Uterus (tissue), 4 donors: ENCODE data around the gene LMOD3. TPM values are rescaled to one million over a fixed set of nuclear protein-coding genes. Genes with fewer than 3 reads are reported as not detected.
A peak's percentile ranks its signal among the peaks of the same experiment; 100 is the strongest.

Experiments
- DNase-seq, 2 donors: peaks; one replicate each; pipeline ENCODE4 v3.0.0-alpha.2; 2019 to 2020
- H3K27ac ChIP-seq, 2 donors: fragments of 200-600 bp; sonication (generic); 1 replicate in 1 of 2; 2 replicates in 1 of 2; pipeline ENCODE4 v1.5.1; 2016 to 2018
- H3K27me3 ChIP-seq, 2 donors: fragments of 200-600 bp; sonication (generic); one replicate each; pipeline ENCODE4 v1.5.1; 2018 to 2019; ENCODE audit warnings: control low read depth in 1 of 2
- H3K36me3 ChIP-seq, 2 donors: fragments of 200-600 bp; sonication (generic); one replicate each; pipeline ENCODE4 v1.5.1; 2019; ENCODE audit warnings: control low read depth in 1 of 2
- H3K4me1 ChIP-seq, 2 donors: fragments of 200-600 bp; sonication (generic); one replicate each; pipeline ENCODE4 v1.5.1; 2018 to 2019; ENCODE audit warnings: control low read depth in 1 of 2
- H3K4me3 ChIP-seq, 2 donors: fragments of 200-600 bp; sonication (generic); 1 replicate in 1 of 2; 2 replicates in 1 of 2; pipeline ENCODE4 v1.5.1; 2018 to 2019; ENCODE audit warnings: mild to moderate bottlenecking in 1 of 2
- H3K9me3 ChIP-seq, 2 donors: fragments of 200-600 bp; sonication (generic); one replicate each; pipeline ENCODE4 v1.5.1; 2019; ENCODE audit warnings: control low read depth in 1 of 2
- CTCF ChIP-seq, 4 experiments: fragments of 200-600 bp in 2 of 4; fragments of 450-650 bp in 2 of 4; sonication (generic) in 2 of 4; IDR thresholded peaks; one replicate each; pipeline ENCODE4 v1.5.1; 2016 to 2019; ENCODE audit warnings: antibody characterized with exemption in 4 of 4, mild to moderate bottlenecking in 2 of 4, moderate library complexity in 1 of 4
- POLR2A ChIP-seq, 2 donors: fragments of 450-650 bp; IDR thresholded peaks; one replicate each; pipeline ENCODE4 v1.6.1; 2016; ENCODE audit warnings: antibody characterized with exemption in 2 of 2, mild to moderate bottlenecking in 1 of 2, moderate library complexity in 1 of 2
- intact Hi-C: fragments of 100-400 bp; cut with DNase I; formaldehyde crosslinking; loops from one replicate; pipeline ENCODE4 v1.15.1; 2023; ENCODE audit warnings: low total_unique reads
- total RNA-seq, 4 donors: library from RNA; depleted of rRNA in 3 of 4; stranded (reverse); fragments of >200 nt in 3 of 4; gene quantifications; one replicate each; pipeline versions ENCODE4 v1.1.0 to v1.2.4, GENCODE V29; 2014 to 2023
- donor health status: DM: yes; HTN: yes; CAD: no.

The LMOD3 gene
- total RNA-seq, 4 donors from 2014 or later = 0.24 TPM; not detected in 3

GRCh38 chr3:69099576-69099975 is 22.8 kb downstream of the LMOD3 start:
- no peak overlapping the region for H3K27ac ChIP-seq
- no peaks in the 10 kb centered on the region for H3K36me3 ChIP-seq
- DNase-seq = no peak
- no peaks in the 10 kb centered on the region for H3K9me3 ChIP-seq
- H3K27me3 ChIP-seq = no peaks in the 10 kb centered on the region
- intact Hi-C loops = no loop called here
- no peak overlapping the region for H3K4me3 ChIP-seq
- H3K4me1 ChIP-seq = peaks cover 0 to 10% of the 10 kb centered on the region in 2 donors
- TF ChIP-seq POLR2A (IDR thresholded peaks at IDR 0.05) (no peak), CTCF (IDR thresholded peaks at IDR 0.05) (no peak)

GRCh38 chr3:69097407-69098086 is 24.8 kb downstream of the LMOD3 start:
- H3K27me3 ChIP-seq = no peaks in the 10 kb centered on the region
- no peaks in the 10 kb centered on the region for H3K36me3 ChIP-seq
- DNase-seq = no peak
- intact Hi-C loops = no loop called here
- H3K9me3 ChIP-seq = no peaks in the 10 kb centered on the region
- TF ChIP-seq POLR2A (IDR thresholded peaks at IDR 0.05) (no peak), CTCF (IDR thresholded peaks at IDR 0.05) (no peak)
- H3K27ac ChIP-seq = no peak overlapping the region
- H3K4me1 ChIP-seq = peaks cover 5 to 18% of the 10 kb centered on the region in 2 donors
- H3K4me3 ChIP-seq = no peak overlapping the region

- no peak for TF ChIP-seq POLR2A (IDR thresholded peaks at IDR 0.05)
- TF ChIP-seq CTCF (IDR thresholded peaks at IDR 0.05) = no peak
These were observed 26.1 kb downstream of the LMOD3 start for GRCh38 chr3:69096299-69096698.

GRCh38 chr3:69095636-69096035 is 26.8 kb downstream of the LMOD3 start:
- TF ChIP-seq CTCF (IDR thresholded peaks at IDR 0.05) = no peak
- TF ChIP-seq POLR2A (IDR thresholded peaks at IDR 0.05) = no peak
- intact Hi-C loops = no loop called here
- no peaks in the 10 kb centered on the region for H3K9me3 ChIP-seq
- no peak overlapping the region for H3K4me3 ChIP-seq
- DNase-seq = no peak
- H3K27me3 ChIP-seq = no peaks in the 10 kb centered on the region
- H3K27ac ChIP-seq = peak overlapping the region; percentile 3 to 69
- H3K4me1 ChIP-seq = peaks cover 5 to 18% of the 10 kb centered on the region in 2 donors
- H3K36me3 ChIP-seq = no peaks in the 10 kb centered on the region

More at GRCh38 chr3:69096299-69096698, 26.1 kb downstream of the LMOD3 start:
- Histone ChIP-seq H3K27ac (peak overlapping the region in 1 of 2 donors; percentile 69), H3K4me1 (peaks cover 5 to 18% of the 10 kb centered on the region in 2 donors), H3K9me3 (no peaks in the 10 kb centered on the region), H3K27me3 (no peaks in the 10 kb centered on the region), H3K4me3 (no peak overlapping the region), H3K36me3 (no peaks in the 10 kb centered on the region)
- DNase-seq = no peak
- intact Hi-C loops = no loop called here

GRCh38 chr3:69094467-69095205 is 27.8 kb downstream of the LMOD3 start:
- no peak for DNase-seq
- H3K27ac ChIP-seq = peak overlapping the region; percentile 46 to 69
- H3K4me3 ChIP-seq = no peak overlapping the region
- H3K9me3 ChIP-seq = no peaks in the 10 kb centered on the region
- no peak for TF ChIP-seq CTCF (IDR thresholded peaks at IDR 0.05)
- no peak for TF ChIP-seq POLR2A (IDR thresholded peaks at IDR 0.05)
- H3K4me1 ChIP-seq = peaks cover 5 to 18% of the 10 kb centered on the region in 2 donors
- no peaks in the 10 kb centered on the region for H3K36me3 ChIP-seq
- H3K27me3 ChIP-seq = no peaks in the 10 kb centered on the region
- intact Hi-C loops = no loop called here
